ENCODE results near the gene ORM2.

GRCh38 chr9:114294664-114295063, 35.0 kb upstream of the ORM2 start:
- TF ChIP-seq CTCF (IDR thresholded peaks at IDR 0.05) (no peak), POLR2A (IDR thresholded peaks at IDR 0.05) (no peak)

Data from Peyer's patch (tissue), 4 donors.